NCI-H446 treated with DMSO at 0.1 percent for 48 hours (cell line): Measurements from ENCODE around the gene ARID4A.
"Not testable (repeated sequence)": the region's sequence is repeated elsewhere in the genome, so short reads cannot be mapped to it uniquely, and the experiment has no call there.

ENCODE experiments used
- DNase-seq: peaks from one replicate; lab custom pipeline; 2025; lab: John Stamatoyannopoulos, UW

Gene ARID4A

GRCh38 chr14:58298477-58299400, at the start of gene ARID4A:
Gene ARID4A, plus strand, starts transcription at chr14:58298555. Its CDS starts 1,300 bp downstream, at chr14:58299855.
- no peak for DNase-seq

GRCh38 chr14:58249611-58250010, 48.7 kb upstream of the ARID4A start:
- no peak for DNase-seq

GRCh38 chr14:58258156-58258555, 40.2 kb upstream of the ARID4A start:
- DNase-seq: no peak

GRCh38 chr14:58262005-58262404, 36.4 kb upstream of the ARID4A start:
- not testable (repeated sequence) for DNase-seq

GRCh38 chr14:58265401-58265800, 33.0 kb upstream of the ARID4A start:
- DNase-seq: no peak

GRCh38 chr14:58270628-58271027, 27.7 kb upstream of the ARID4A start:
- no peak for DNase-seq

- no peak for DNase-seq
Measured at GRCh38 chr14:58272588-58273372, 25.6 kb upstream of the ARID4A start.

- no peak for DNase-seq
Measured at GRCh38 chr14:58274881-58275280, 23.5 kb upstream of the ARID4A start.

GRCh38 chr14:58275527-58276190, 22.7 kb upstream of the ARID4A start:
- DNase-seq: no peak

GRCh38 chr14:58276208-58276607, 22.1 kb upstream of the ARID4A start:
- no peak for DNase-seq

GRCh38 chr14:58278177-58278576, 20.2 kb upstream of the ARID4A start:
- DNase-seq: no peak

GRCh38 chr14:58280954-58281787, 17.2 kb upstream of the ARID4A start:
- DNase-seq: no peak

- no peak for DNase-seq
Measured at GRCh38 chr14:58281969-58282368, 16.4 kb upstream of the ARID4A start.

GRCh38 chr14:58282925-58283593, 15.3 kb upstream of the ARID4A start:
- DNase-seq: no peak

- no peak for DNase-seq
Measured at GRCh38 chr14:58283730-58284129, 14.6 kb upstream of the ARID4A start.

GRCh38 chr14:58285132-58285531, 13.2 kb upstream of the ARID4A start:
- DNase-seq: no peak

- DNase-seq: no peak
Measured at GRCh38 chr14:58287607-58288042, 10.7 kb upstream of the ARID4A start.

- DNase-seq: no peak
Measured at GRCh38 chr14:58288106-58288792, 10.1 kb upstream of the ARID4A start.

- DNase-seq: no peak
Measured at GRCh38 chr14:58291646-58292045, 6.7 kb upstream of the ARID4A start.

- no peak for DNase-seq
Measured at GRCh38 chr14:58292187-58292586, 6.2 kb upstream of the ARID4A start.
